ENCODE data around the gene CPNE8.
A peak's percentile ranks its signal among the peaks of the same experiment; 100 is the strongest.

CPNE8 gene

GRCh38 chr12:38915429-38916182 lies 10.2 kb upstream of the CPNE8 start:
- H3K4me1 ChIP-seq, result no peaks in the 10 kb centered on the region
- no peak for TF ChIP-seq CTCF (IDR thresholded peaks at IDR 0.05)
- no peaks in the 10 kb centered on the region for H3K36me3 ChIP-seq
- no peaks in the 10 kb centered on the region for H3K27me3 ChIP-seq
- intact Hi-C loops (cut with DNase I; ENCODE audit: low total_unique reads), result no loop called here
- H3K9me3 ChIP-seq, result no peaks in the 10 kb centered on the region
- no peak for DNase-seq
- no peak overlapping the region for H3K4me3 ChIP-seq
- no peak overlapping the region for H3K27ac ChIP-seq

- DNase-seq, result no peak
- Histone ChIP-seq H3K9me3 (no peaks in the 10 kb centered on the region), H3K4me3 (no peak overlapping the region), H3K4me1 (peaks cover 0 to 3% (median 0%) of the 10 kb centered on the region in 4 donors), H3K27ac (no peak overlapping the region), H3K27me3 (no peaks in the 10 kb centered on the region), H3K36me3 (no peaks in the 10 kb centered on the region)
- TF ChIP-seq CTCF (IDR thresholded peaks at IDR 0.05), result no peak
- intact Hi-C loops (cut with DNase I; ENCODE audit: low total_unique reads), result loop anchor here (5.0 kb wide), 1 partner anchor 190 kb away; no protein-coding TSS in a partner anchor
These were observed 6.7 kb upstream of the CPNE8 start for GRCh38 chr12:38912116-38912515.

GRCh38 chr12:38911611-38912010 lies 6.2 kb upstream of the CPNE8 start:
- Histone ChIP-seq H3K27me3 (no peaks in the 10 kb centered on the region), H3K4me1 (peaks cover 0 to 5% (median 0%) of the 10 kb centered on the region in 4 donors), H3K9me3 (no peaks in the 10 kb centered on the region), H3K4me3 (no peak overlapping the region), H3K27ac (no peak overlapping the region), H3K36me3 (no peaks in the 10 kb centered on the region)
- DNase-seq, result no peak
- intact Hi-C loops (cut with DNase I; ENCODE audit: low total_unique reads), result loop anchor here (5.0 kb wide), 1 partner anchor 191 kb away; no protein-coding TSS in a partner anchor
- no peak for TF ChIP-seq CTCF (IDR thresholded peaks at IDR 0.05)

GRCh38 chr12:38907201-38907923 lies 2.0 kb upstream of the CPNE8 start:
- Histone ChIP-seq H3K4me3 (peak overlapping the region; percentile 60 to 93), H3K27me3 (no peaks in the 10 kb centered on the region), H3K27ac (peak overlapping the region; percentile 93 to 97), H3K4me1 (peaks cover 0 to 22% (median 0%) of the 10 kb centered on the region in 4 donors), H3K9me3 (no peaks in the 10 kb centered on the region), H3K36me3 (no peaks in the 10 kb centered on the region)
- no peak for DNase-seq
- TF ChIP-seq CTCF (IDR thresholded peaks at IDR 0.05), result no peak
- intact Hi-C loops (cut with DNase I; ENCODE audit: low total_unique reads), result no loop called here

- Histone ChIP-seq H3K27me3 (no peaks in the 10 kb centered on the region), H3K36me3 (no peaks in the 10 kb centered on the region), H3K4me1 (peaks cover 0 to 22% (median 0%) of the 10 kb centered on the region in 4 donors), H3K27ac (peak overlapping the region; percentile 93 to 97), H3K4me3 (peak overlapping the region; percentile 60 to 93), H3K9me3 (no peaks in the 10 kb centered on the region)
- DNase-seq, result peak; percentile 90 to 94
- intact Hi-C loops (cut with DNase I; ENCODE audit: low total_unique reads), result no loop called here
- TF ChIP-seq CTCF (IDR thresholded peaks at IDR 0.05), result peak; percentile 90 to 93
These were observed 1.2 kb upstream of the CPNE8 start for GRCh38 chr12:38906482-38907200.

Measured in tibial artery (tissue), 4 donors.